ENCODE results near the gene P2RX3.

Gene P2RX3

GRCh38 chr11:57406337-57406904, 68.3 kb downstream of the P2RX3 start:
- H3K4me1 ChIP-seq (ENCODE audit: insufficient read depth, low read length), result no peaks in the 10 kb centered on the region
- no peaks in the 10 kb centered on the region for H3K9me3 ChIP-seq (ENCODE audit: control insufficient read depth, insufficient read depth, low read length)
- peaks cover 3% of the 10 kb centered on the region; the same call in 1 of the 2 replicates for H3K36me3 ChIP-seq (ENCODE audit: insufficient read depth, low read length)
- no peak overlapping the region for H3K9ac ChIP-seq (ENCODE audit: low read depth, low read length)

- H3K36me3 ChIP-seq (ENCODE audit: insufficient read depth, low read length), result peaks cover 3% of the 10 kb centered on the region; the same call in 1 of the 2 replicates
- no peak overlapping the region for H3K9ac ChIP-seq (ENCODE audit: low read depth, low read length)
- no peaks in the 10 kb centered on the region for H3K9me3 ChIP-seq (ENCODE audit: control insufficient read depth, insufficient read depth, low read length)
- no peaks in the 10 kb centered on the region for H3K4me1 ChIP-seq (ENCODE audit: insufficient read depth, low read length)
Measured at GRCh38 chr11:57407010-57407920, 69.1 kb downstream of the P2RX3 start.

- Histone ChIP-seq H3K9ac (ENCODE audit: low read depth, low read length) (no peak overlapping the region), H3K4me1 (ENCODE audit: insufficient read depth, low read length) (no peaks in the 10 kb centered on the region), H3K36me3 (ENCODE audit: insufficient read depth, low read length) (peaks cover 3% of the 10 kb centered on the region; the same call in 1 of the 2 replicates), H3K9me3 (ENCODE audit: control insufficient read depth, insufficient read depth, low read length) (no peaks in the 10 kb centered on the region)
Measured at GRCh38 chr11:57407941-57408475, 69.9 kb downstream of the P2RX3 start.

- H3K9ac ChIP-seq (ENCODE audit: low read depth, low read length), result no peak overlapping the region
- H3K36me3 ChIP-seq (ENCODE audit: insufficient read depth, low read length), result peaks cover 3% of the 10 kb centered on the region; the same call in 1 of the 2 replicates
- H3K9me3 ChIP-seq (ENCODE audit: control insufficient read depth, insufficient read depth, low read length), result no peaks in the 10 kb centered on the region
- no peaks in the 10 kb centered on the region for H3K4me1 ChIP-seq (ENCODE audit: insufficient read depth, low read length)
Measured at GRCh38 chr11:57408771-57409170, 70.6 kb downstream of the P2RX3 start.

DNA sequence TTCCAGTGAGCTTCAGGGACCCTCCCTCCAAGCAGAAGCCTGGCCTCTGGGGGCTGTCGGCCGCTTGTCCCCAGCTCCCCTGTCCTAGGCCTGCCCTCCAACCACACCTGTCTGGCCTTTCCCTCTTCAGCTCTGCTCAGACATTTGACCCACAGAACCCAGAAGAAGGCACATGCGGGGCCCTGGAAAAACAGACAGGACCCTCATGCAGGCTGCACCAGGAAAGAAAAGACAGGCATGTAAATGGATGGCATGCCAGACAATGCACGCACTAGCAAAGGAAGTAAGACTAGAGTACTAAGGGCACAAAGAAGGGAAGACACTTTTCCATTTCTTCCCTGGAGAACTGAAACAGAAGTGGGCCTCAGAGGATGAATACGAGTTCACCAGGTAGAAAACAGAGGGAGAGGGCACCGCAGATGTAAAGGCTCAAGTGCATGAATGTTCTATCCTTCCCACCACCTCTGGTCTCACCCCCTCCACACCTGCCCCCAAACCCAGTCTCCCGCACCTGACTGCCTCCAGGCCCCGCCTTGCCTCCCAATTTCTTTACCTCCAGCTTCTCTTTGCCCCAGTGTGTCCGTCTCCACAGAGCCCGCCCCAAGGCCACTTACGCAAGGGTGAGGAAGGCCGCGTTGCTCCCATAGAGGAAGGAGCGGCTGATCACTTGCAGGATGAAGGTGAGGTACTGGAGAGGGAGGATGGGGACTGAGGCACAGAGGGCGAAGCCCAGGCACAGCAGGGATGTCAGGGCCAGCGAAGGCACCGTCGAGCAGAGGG, 71.4 kb downstream of the P2RX3 start:
- Histone ChIP-seq H3K4me1 (ENCODE audit: insufficient read depth, low read length) (no peaks in the 10 kb centered on the region), H3K9me3 (ENCODE audit: control insufficient read depth, insufficient read depth, low read length) (no peaks in the 10 kb centered on the region), H3K36me3 (ENCODE audit: insufficient read depth, low read length) (peaks cover 4% of the 10 kb centered on the region), H3K9ac (ENCODE audit: low read depth, low read length) (no peak overlapping the region)

- no peaks in the 10 kb centered on the region for H3K9me3 ChIP-seq (ENCODE audit: control insufficient read depth, insufficient read depth, low read length)
- H3K4me1 ChIP-seq (ENCODE audit: insufficient read depth, low read length), result no peaks in the 10 kb centered on the region
- no peak overlapping the region for H3K9ac ChIP-seq (ENCODE audit: low read depth, low read length)
- peaks cover 5% of the 10 kb centered on the region for H3K36me3 ChIP-seq (ENCODE audit: insufficient read depth, low read length)
Measured at GRCh38 chr11:57410287-57410686, 72.1 kb downstream of the P2RX3 start.

- Histone ChIP-seq H3K4me1 (ENCODE audit: insufficient read depth, low read length) (no peaks in the 10 kb centered on the region), H3K9ac (ENCODE audit: low read depth, low read length) (no peak overlapping the region), H3K9me3 (ENCODE audit: control insufficient read depth, insufficient read depth, low read length) (no peaks in the 10 kb centered on the region), H3K36me3 (ENCODE audit: insufficient read depth, low read length) (peaks cover 5% of the 10 kb centered on the region)
Measured at GRCh38 chr11:57413681-57414080, 75.5 kb downstream of the P2RX3 start.

- Histone ChIP-seq H3K36me3 (ENCODE audit: insufficient read depth, low read length) (peaks cover 5% of the 10 kb centered on the region), H3K9me3 (ENCODE audit: control insufficient read depth, insufficient read depth, low read length) (no peaks in the 10 kb centered on the region), H3K4me1 (ENCODE audit: insufficient read depth, low read length) (no peaks in the 10 kb centered on the region), H3K9ac (ENCODE audit: low read depth, low read length) (no peak overlapping the region)
Measured at GRCh38 chr11:57414612-57415212, 76.6 kb downstream of the P2RX3 start.

- H3K9me3 ChIP-seq (ENCODE audit: control insufficient read depth, insufficient read depth, low read length), result no peaks in the 10 kb centered on the region
- H3K4me1 ChIP-seq (ENCODE audit: insufficient read depth, low read length), result no peaks in the 10 kb centered on the region
- H3K9ac ChIP-seq (ENCODE audit: low read depth, low read length), result no peak overlapping the region
- H3K36me3 ChIP-seq (ENCODE audit: insufficient read depth, low read length), result peaks cover 3% of the 10 kb centered on the region
Measured at GRCh38 chr11:57416436-57416835, 78.3 kb downstream of the P2RX3 start.

DNA sequence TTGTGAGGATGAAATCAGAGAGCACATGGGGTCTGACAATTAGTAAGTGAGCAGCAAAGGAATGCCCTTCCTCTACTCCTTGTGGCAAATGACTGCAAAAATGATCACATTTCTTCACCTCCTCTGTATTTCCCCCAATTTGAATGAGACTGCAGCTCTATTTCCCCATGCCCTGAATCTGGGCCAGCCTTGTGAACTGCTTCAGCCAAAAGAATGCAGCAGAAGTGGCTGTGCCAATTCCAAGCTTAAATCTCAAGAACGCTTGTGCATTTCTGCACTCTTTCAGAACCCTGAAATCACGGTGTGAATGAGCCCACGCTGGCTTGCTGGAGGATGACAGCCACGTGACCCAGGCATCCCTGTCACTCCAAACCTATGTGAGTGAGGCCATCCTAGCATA, 78.9 kb downstream of the P2RX3 start:
- Histone ChIP-seq H3K9ac (ENCODE audit: low read depth, low read length) (no peak overlapping the region), H3K4me1 (ENCODE audit: insufficient read depth, low read length) (no peaks in the 10 kb centered on the region), H3K9me3 (ENCODE audit: control insufficient read depth, insufficient read depth, low read length) (no peaks in the 10 kb centered on the region), H3K36me3 (ENCODE audit: insufficient read depth, low read length) (peaks cover 3% of the 10 kb centered on the region)

- no peaks in the 10 kb centered on the region for H3K9me3 ChIP-seq (ENCODE audit: control insufficient read depth, insufficient read depth, low read length)
- peaks cover 3% of the 10 kb centered on the region for H3K36me3 ChIP-seq (ENCODE audit: insufficient read depth, low read length)
- H3K9ac ChIP-seq (ENCODE audit: low read depth, low read length), result no peak overlapping the region
- H3K4me1 ChIP-seq (ENCODE audit: insufficient read depth, low read length), result no peaks in the 10 kb centered on the region
Measured at GRCh38 chr11:57418131-57418530, 80.0 kb downstream of the P2RX3 start.

DNA sequence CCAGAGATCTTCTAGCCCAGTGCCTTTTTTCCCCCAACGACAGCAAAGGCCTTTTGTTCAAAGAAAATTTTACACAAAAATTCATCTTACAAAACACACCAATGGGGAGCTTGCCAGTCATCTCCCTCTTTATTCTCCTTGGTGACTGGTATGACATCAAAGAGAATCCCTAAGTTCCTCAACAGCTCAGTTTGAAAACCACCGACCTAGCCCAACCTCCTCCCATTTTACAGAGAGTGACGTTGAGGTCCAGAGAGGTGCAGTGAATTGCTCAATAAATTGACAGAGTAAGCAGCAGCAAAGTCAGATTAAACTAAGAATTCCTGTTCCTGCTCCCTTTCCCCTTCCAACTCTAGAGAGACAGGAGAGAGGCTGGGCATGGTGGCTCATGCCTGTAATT, 81.0 kb downstream of the P2RX3 start:
- Histone ChIP-seq H3K36me3 (ENCODE audit: insufficient read depth, low read length) (peaks cover 3% of the 10 kb centered on the region), H3K9ac (ENCODE audit: low read depth, low read length) (no peak overlapping the region), H3K4me1 (ENCODE audit: insufficient read depth, low read length) (peaks cover 2% of the 10 kb centered on the region), H3K9me3 (ENCODE audit: control insufficient read depth, insufficient read depth, low read length) (no peaks in the 10 kb centered on the region)

DNA sequence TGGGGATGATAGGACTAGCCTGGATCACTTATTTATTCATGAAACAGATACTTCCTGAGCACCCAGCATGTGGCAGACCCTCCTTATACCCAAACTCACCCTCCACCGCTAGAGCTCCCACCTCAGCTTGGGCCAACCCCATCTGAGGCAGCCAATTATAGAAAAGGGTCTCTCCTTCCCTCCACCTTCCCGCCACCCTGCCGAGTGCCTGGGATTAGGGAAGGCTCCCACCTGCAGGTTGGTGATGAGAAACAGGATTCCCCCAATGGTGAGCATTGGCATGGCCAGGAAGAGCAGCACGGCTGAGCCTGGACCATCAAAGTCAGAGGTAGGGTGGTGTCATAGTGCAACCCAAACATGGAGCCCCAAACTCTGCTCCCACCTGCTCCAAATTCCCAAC, 82.9 kb downstream of the P2RX3 start:
- Histone ChIP-seq H3K4me1 (ENCODE audit: insufficient read depth, low read length) (peaks cover 18% of the 10 kb centered on the region), H3K36me3 (ENCODE audit: insufficient read depth, low read length) (no peaks in the 10 kb centered on the region; the same call in 1 of the 2 replicates), H3K9ac (ENCODE audit: low read depth, low read length) (no peak overlapping the region)

DNA sequence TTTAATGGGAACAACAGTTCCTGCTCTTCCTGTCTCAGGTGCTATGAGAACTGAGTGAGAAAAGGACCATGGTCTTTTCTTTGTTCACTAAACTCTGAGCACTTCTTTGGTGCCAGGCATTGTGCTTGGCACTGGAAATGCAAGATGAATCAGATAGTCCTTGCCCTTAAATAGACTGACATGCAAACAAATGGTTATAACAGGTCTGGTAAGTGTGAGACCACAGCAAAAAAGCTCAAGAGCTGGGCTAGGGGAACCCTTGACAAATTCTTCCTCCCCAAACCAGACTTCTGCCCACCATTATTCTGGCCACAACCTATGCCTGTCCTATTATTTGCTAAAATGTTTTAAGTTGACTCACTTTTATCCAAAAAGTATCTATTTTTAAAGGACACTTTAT, 83.7 kb downstream of the P2RX3 start:
- no peak overlapping the region for H3K9ac ChIP-seq (ENCODE audit: low read depth, low read length)
- peaks cover 23% of the 10 kb centered on the region for H3K4me1 ChIP-seq (ENCODE audit: insufficient read depth, low read length)
- H3K36me3 ChIP-seq (ENCODE audit: insufficient read depth, low read length), result no peaks in the 10 kb centered on the region; the same call in 1 of the 2 replicates
- no peaks in the 10 kb centered on the region for H3K9me3 ChIP-seq (ENCODE audit: control insufficient read depth, insufficient read depth, low read length)

More for the DNA sequence above, 82.9 kb downstream of the P2RX3 start:
- H3K9me3 ChIP-seq (ENCODE audit: control insufficient read depth, insufficient read depth, low read length), result no peaks in the 10 kb centered on the region
